VCaP (cell line): ENCODE data around the gene MESD.
A peak's percentile ranks its signal among the peaks of the same experiment; 100 is the strongest.

Source experiments
- H3K27ac ChIP-seq: fragments of 450-650 bp; 2 replicates; pipeline ENCODE4 v1.5.1; 2017
- CTCF ChIP-seq: fragments of 450-650 bp; conservative IDR thresholded peaks from 2 replicates; pipeline ENCODE4 v1.5.1; 2017; ENCODE audit warnings: mild to moderate bottlenecking, moderate library complexity

Gene MESD

GRCh38 chr15:80989518-80990478 is at the start of gene MESD:
TSS of gene MESD (minus strand) at chr15:80989819. CDS start at chr15:80989791, 28 bp downstream.
- no peak for TF ChIP-seq CTCF
- H3K27ac ChIP-seq = peak within 1 kb of the TSS; percentile 87

GRCh38 chr15:81038975-81039607 is 49.5 kb upstream of the MESD start:
- H3K27ac ChIP-seq = no peak overlapping the region
- TF ChIP-seq CTCF = no peak

- no peak for TF ChIP-seq CTCF
- H3K27ac ChIP-seq = no peak overlapping the region
Observed at GRCh38 chr15:81037952-81038743, 48.5 kb upstream of the MESD start.

- peak overlapping the region; percentile 83 for H3K27ac ChIP-seq
- no peak for TF ChIP-seq CTCF
Observed at GRCh38 chr15:81033508-81033907, 43.9 kb upstream of the MESD start.

GRCh38 chr15:81032818-81033217 is 43.2 kb upstream of the MESD start:
- TF ChIP-seq CTCF = peak; percentile 73
- peak overlapping the region; percentile 83 for H3K27ac ChIP-seq

- H3K27ac ChIP-seq = peak overlapping the region; percentile 83
- no peak for TF ChIP-seq CTCF
Observed at GRCh38 chr15:81032355-81032754, 42.7 kb upstream of the MESD start.

- H3K27ac ChIP-seq = peak overlapping the region; percentile 83
- TF ChIP-seq CTCF = no peak
Observed at GRCh38 chr15:81031203-81031602, 41.6 kb upstream of the MESD start.
